Mesothelial cell of epicardium (in vitro differentiated cells): ENCODE data around the gene TMSB4X. TPM values are rescaled to one million over a fixed set of nuclear protein-coding genes. Genes with fewer than 3 reads are reported as not detected.

Source experiments
- DNase-seq, 2 experiments: peaks; one replicate each; pipeline ENCODE4 v3.0.0; 2021; ENCODE audit warnings: low spot score in 2 of 2; ENCODE audit not compliant: unreplicated experiment in 2 of 2
- H3K27ac Mint-ChIP-seq: 2 replicates; pipeline ENCODE4 v1.8.0; 2021; ENCODE audit warnings: mixed read lengths
- H3K27me3 Mint-ChIP-seq: 2 replicates; pipeline ENCODE4 v1.8.0; 2021; ENCODE audit warnings: low read depth, mixed read lengths
- H3K36me3 Mint-ChIP-seq: 2 replicates; pipeline ENCODE4 v1.8.0; 2021; ENCODE audit warnings: mixed read lengths
- H3K4me1 Mint-ChIP-seq: 2 replicates; pipeline ENCODE4 v1.8.0; 2021; ENCODE audit warnings: mixed read lengths
- H3K4me3 Mint-ChIP-seq: 2 replicates; pipeline ENCODE4 v1.8.0; 2021; ENCODE audit warnings: mild to moderate bottlenecking, moderate library complexity, mixed read lengths
- H3K9me3 Mint-ChIP-seq: 2 replicates; pipeline ENCODE4 v1.8.0; 2021; ENCODE audit warnings: mixed read lengths
- total RNA-seq: library from RNA; stranded (reverse); gene quantifications from 3 replicates; pipeline ENCODE4 v1.2.1, GENCODE V29; 2021
- TF ChIP-seq, protein P1 (sequence below): fragments of 200-600 bp; sonication (generic); IDR thresholded peaks from one replicate; pipeline ENCODE4 v1.5.0; 2021; ENCODE audit warnings: antibody characterized with exemption; ENCODE audit not compliant: unreplicated experiment

TMSB4X gene
- total RNA-seq, 1 donor from 2014 or later, result 2,121 TPM

DNA sequence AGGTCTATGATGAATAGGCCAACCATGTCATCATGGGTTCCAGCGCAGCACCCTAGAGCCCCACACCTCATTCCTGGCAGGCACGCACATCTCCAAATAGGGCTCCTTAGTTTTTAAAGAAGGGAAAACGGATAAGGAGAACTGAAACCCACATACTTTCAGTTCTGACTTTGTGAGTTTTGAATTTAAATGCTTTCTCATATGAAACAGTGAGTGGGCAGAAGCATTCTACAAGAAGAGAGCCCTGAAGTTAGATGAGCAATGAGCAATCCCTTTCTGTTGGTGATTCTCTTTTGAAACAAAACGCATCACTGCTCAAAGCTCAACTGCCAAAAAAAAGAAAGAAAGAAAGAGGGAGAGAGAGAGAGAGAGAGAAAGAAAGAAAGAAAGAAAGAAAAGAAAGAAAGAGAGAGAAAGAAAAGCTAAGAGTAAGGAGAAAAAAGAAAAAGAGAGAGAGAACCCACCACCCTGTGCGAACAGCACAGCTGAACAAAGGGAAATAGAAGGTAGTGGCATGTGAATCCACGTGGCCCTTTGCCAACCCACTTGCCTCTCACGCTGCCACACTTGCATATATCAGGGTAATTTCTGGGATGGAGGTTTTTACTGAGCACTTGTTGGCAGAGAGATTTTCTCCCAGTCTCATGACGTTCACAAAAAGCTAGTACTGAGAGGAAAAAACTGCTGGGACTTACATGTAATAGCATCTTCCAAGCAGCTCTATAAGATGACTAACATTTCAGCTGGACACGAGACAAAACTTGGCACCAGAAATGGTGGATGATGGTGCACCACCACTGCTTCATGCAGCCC, 31.0 kb downstream of the TMSB4X start:
- TF ChIP-seq, protein P1, sequence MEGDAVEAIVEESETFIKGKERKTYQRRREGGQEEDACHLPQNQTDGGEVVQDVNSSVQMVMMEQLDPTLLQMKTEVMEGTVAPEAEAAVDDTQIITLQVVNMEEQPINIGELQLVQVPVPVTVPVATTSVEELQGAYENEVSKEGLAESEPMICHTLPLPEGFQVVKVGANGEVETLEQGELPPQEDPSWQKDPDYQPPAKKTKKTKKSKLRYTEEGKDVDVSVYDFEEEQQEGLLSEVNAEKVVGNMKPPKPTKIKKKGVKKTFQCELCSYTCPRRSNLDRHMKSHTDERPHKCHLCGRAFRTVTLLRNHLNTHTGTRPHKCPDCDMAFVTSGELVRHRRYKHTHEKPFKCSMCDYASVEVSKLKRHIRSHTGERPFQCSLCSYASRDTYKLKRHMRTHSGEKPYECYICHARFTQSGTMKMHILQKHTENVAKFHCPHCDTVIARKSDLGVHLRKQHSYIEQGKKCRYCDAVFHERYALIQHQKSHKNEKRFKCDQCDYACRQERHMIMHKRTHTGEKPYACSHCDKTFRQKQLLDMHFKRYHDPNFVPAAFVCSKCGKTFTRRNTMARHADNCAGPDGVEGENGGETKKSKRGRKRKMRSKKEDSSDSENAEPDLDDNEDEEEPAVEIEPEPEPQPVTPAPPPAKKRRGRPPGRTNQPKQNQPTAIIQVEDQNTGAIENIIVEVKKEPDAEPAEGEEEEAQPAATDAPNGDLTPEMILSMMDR, result no peak
- H3K4me3 Mint-ChIP-seq, result no peak overlapping the region
- H3K27ac Mint-ChIP-seq, result no peak overlapping the region
- H3K9me3 Mint-ChIP-seq, result peaks cover 12% of the 10 kb centered on the region
- H3K4me1 Mint-ChIP-seq, result peaks cover 18% of the 10 kb centered on the region
- no peaks in the 10 kb centered on the region for H3K36me3 Mint-ChIP-seq
- DNase-seq, result no peak
- no peaks in the 10 kb centered on the region for H3K27me3 Mint-ChIP-seq

DNA sequence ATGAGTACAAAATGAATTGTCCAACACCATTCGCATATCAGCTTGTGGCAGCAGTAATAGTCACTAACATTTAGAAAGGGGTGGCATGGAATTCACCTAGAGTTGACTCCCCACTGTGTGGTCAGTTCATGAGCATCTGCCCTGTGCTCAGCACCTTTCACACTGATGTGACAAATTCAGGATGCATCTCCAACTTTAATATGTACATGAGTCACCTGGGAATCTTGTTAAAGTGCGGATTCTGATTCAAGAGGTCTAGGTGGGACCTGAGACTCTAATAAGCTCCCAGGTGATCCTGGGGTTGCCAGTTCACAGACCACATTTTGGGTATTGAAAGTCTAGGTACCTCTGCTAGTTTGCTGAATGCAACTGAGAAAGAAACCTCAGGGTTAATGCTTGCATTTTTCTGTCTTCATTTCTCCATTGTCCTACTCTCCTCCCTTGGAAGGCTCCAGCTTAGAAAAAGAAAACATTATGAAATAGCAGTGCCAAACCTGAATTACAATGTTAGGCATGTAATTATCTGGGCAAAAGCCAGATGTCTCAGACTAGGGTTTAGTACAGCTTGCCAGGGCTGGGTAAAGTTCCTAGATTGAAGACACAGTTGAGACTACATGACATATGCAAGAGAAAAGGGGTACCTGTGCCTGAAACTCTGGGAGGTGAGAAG, 32.7 kb downstream of the TMSB4X start:
- Mint-ChIP-seq H3K4me3 (no peak overlapping the region), H3K27ac (no peak overlapping the region), H3K9me3 (peaks cover 22% of the 10 kb centered on the region), H3K4me1 (peaks cover 17% of the 10 kb centered on the region), H3K36me3 (no peaks in the 10 kb centered on the region), H3K27me3 (no peaks in the 10 kb centered on the region)
- DNase-seq, result no peak
- TF ChIP-seq, protein P1, result no peak

DNA sequence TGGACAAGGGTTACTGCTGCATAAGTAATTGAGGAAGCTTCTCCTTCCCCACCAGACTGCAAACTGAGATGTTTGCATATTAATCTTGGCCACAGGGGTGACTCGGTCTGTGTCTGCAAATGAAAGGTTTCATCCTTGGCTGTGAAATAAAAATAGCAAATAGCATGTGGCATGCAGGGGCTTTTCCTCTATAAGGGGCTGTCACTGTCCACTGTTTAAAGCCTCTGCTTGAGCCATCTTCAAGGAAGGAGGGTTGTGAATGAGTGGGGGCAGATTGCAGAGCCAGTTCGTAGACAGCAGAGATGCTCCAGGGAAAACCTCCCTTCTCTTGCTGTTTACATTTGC, 33.3 kb downstream of the TMSB4X start:
- Mint-ChIP-seq H3K27me3 (no peaks in the 10 kb centered on the region), H3K4me1 (peaks cover 17% of the 10 kb centered on the region), H3K27ac (no peak overlapping the region), H3K4me3 (no peak overlapping the region), H3K36me3 (no peaks in the 10 kb centered on the region), H3K9me3 (peaks cover 19% of the 10 kb centered on the region)
- TF ChIP-seq, protein P1, result no peak
- no peak for DNase-seq

DNA sequence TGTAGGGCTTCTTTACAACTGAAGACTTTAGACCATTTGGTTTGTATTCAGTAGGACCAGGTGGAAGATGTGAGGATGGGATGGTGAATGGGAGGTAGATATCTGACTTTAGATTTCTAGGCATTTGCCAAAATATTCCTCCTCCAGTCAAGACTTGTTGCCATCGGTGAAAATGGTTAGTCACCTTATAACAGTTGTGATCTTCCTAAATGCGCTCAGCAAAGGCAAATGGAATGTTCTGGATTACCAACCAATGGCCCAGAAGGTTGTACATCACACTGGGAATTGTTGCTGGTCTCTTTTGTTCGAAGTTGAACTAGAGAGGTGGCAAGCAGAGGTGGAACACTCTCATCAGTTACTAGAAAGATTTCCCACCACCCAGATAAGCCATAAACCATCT, 33.9 kb downstream of the TMSB4X start:
- Mint-ChIP-seq H3K27ac (no peak overlapping the region), H3K36me3 (no peaks in the 10 kb centered on the region), H3K27me3 (no peaks in the 10 kb centered on the region), H3K4me3 (no peak overlapping the region), H3K4me1 (peaks cover 24% of the 10 kb centered on the region), H3K9me3 (peaks cover 24% of the 10 kb centered on the region)
- no peak for DNase-seq
- TF ChIP-seq, protein P1, result no peak

DNA sequence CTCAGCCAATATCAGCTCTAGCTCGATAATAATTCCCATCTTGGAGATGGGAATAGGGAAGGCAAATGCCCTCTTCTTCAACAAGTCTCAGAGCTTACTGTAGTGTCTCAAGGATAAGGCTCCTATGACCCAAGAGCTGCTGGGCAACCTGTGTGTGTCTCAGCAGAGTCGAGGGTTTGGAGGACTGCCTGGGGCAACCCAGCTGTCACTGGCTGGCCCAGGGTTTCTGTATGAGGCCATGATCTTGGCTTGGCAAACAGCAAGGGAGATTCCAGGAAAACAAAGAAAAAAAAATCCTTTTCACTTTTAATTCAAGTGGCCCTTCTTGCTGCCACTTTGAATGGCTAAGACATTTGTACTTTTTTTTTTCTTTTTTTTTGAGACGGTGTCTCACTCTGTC, 34.4 kb downstream of the TMSB4X start:
- Mint-ChIP-seq H3K27me3 (no peaks in the 10 kb centered on the region), H3K4me1 (peaks cover 29% of the 10 kb centered on the region), H3K9me3 (peaks cover 24% of the 10 kb centered on the region), H3K36me3 (no peaks in the 10 kb centered on the region), H3K27ac (no peak overlapping the region), H3K4me3 (no peak overlapping the region)
- TF ChIP-seq, protein P1, result no peak
- DNase-seq, result no peak
